CD1c-positive myeloid dendritic cell (primary cell): ENCODE results near the gene WSCD2.
A peak's percentile ranks its signal among the peaks of the same experiment; 100 is the strongest.

Experiments used
- DNase-seq: peaks from one replicate; pipeline ENCODE4 v3.0.0-alpha.2; 2016; ENCODE audit errors: extremely low spot score

Gene WSCD2

GRCh38 chr12:108267450-108267849, 138.4 kb downstream of the WSCD2 start:
- no peak for DNase-seq

GRCh38 chr12:108268397-108268796, 139.3 kb downstream of the WSCD2 start:
- peak; percentile 63 for DNase-seq

GRCh38 chr12:108269224-108269623, 140.1 kb downstream of the WSCD2 start:
- no peak for DNase-seq

- no peak for DNase-seq
These were observed 141.2 kb downstream of the WSCD2 start for GRCh38 chr12:108270035-108270848.

- no peak for DNase-seq
These were observed 141.7 kb downstream of the WSCD2 start for GRCh38 chr12:108270849-108271143.

GRCh38 chr12:108271951-108272872, 143.1 kb downstream of the WSCD2 start:
- DNase-seq, result no peak

- no peak for DNase-seq
These were observed 144.1 kb downstream of the WSCD2 start for GRCh38 chr12:108273217-108273616.

- no peak for DNase-seq
These were observed 148.5 kb downstream of the WSCD2 start for GRCh38 chr12:108277613-108278012.

- DNase-seq, result no peak
These were observed 153.1 kb downstream of the WSCD2 start for GRCh38 chr12:108282160-108282559.

- DNase-seq, result peak; percentile 16
These were observed 153.6 kb downstream of the WSCD2 start for GRCh38 chr12:108282676-108283075.

GRCh38 chr12:108284163-108284562, 155.1 kb downstream of the WSCD2 start:
- no peak for DNase-seq

GRCh38 chr12:108285016-108285415, 155.9 kb downstream of the WSCD2 start:
- no peak for DNase-seq

GRCh38 chr12:108287227-108287626, 158.1 kb downstream of the WSCD2 start:
- no peak for DNase-seq

GRCh38 chr12:108289350-108290161, 160.5 kb downstream of the WSCD2 start:
- no peak for DNase-seq

GRCh38 chr12:108295641-108296040, 166.6 kb downstream of the WSCD2 start:
- DNase-seq, result peak; percentile 38

GRCh38 chr12:108296945-108297344, 167.9 kb downstream of the WSCD2 start:
- peak; percentile 74 for DNase-seq

GRCh38 chr12:108297424-108297823, 168.3 kb downstream of the WSCD2 start:
- DNase-seq, result no peak

- DNase-seq, result peak; percentile 87
These were observed 169.0 kb downstream of the WSCD2 start for GRCh38 chr12:108297895-108298760.

- no peak for DNase-seq
These were observed 169.7 kb downstream of the WSCD2 start for GRCh38 chr12:108298761-108299275.

- no peak for DNase-seq
These were observed 170.4 kb downstream of the WSCD2 start for GRCh38 chr12:108299516-108299915.
